HG03060 (cell line): ENCODE results near the gene CA9.
"Not testable (repeated sequence)": the region's sequence is repeated elsewhere in the genome, so short reads cannot be mapped to it uniquely, and the experiment has no call there.

Experiments used
- ATAC-seq: cut with Tn5 transposase; IDR thresholded peaks from one replicate; pipeline ENCODE4 v1.9.1; 2021; ENCODE audit warnings: low read depth, moderate number of reproducible peaks; ENCODE audit not compliant: unreplicated experiment

CA9 gene

DNA sequence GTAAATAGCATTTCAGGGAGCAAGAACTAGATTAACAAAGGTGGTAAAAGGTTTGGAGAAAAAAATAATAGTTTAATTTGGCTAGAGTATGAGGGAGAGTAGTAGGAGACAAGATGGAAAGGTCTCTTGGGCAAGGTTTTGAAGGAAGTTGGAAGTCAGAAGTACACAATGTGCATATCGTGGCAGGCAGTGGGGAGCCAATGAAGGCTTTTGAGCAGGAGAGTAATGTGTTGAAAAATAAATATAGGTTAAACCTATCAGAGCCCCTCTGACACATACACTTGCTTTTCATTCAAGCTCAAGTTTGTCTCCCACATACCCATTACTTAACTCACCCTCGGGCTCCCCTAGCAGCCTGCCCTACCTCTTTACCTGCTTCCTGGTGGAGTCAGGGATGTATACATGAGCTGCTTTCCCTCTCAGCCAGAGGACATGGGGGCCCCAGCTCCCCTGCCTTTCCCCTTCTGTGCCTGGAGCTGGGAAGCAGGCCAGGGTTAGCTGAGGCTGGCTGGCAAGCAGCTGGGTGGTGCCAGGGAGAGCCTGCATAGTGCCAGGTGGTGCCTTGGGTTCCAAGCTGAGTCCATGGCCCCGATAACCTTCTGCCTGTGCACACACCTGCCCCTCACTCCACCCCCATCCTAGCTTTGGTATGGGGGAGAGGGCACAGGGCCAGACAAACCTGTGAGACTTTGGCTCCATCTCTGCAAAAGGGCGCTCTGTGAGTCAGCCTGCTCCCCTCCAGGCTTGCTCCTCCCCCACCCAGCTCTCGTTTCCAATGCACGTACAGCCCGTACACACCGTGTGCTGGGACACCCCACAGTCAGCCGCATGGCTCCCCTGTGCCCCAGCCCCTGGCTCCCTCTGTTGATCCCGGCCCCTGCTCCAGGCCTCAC is at the start of gene CA9:
Gene CA9 (plus strand): TSS at position 797 of the 893 bp plus-strand sequence. CDS start 32 bp downstream, at position 829.
- no peak for ATAC-seq

DNA sequence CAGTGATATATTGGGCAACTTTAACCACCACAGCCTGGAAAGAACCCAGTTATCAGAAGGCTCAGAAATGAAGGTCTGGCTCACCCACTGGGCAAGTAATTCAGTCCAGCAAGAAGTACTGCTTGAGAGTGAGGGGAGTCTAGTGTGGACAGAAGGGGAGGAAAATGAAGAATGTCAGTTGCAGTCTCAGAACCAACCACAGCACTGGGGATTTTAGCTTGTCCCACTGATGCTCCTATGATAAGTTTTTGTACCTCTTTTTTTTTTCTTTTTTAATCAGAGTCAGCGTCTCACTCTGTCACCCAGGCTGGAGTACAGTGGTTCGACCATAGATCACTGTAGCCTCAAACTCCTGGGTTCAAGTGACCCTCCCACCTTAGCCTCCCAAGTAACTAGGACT is 46.2 kb upstream of the CA9 start:
- ATAC-seq = no peak

DNA sequence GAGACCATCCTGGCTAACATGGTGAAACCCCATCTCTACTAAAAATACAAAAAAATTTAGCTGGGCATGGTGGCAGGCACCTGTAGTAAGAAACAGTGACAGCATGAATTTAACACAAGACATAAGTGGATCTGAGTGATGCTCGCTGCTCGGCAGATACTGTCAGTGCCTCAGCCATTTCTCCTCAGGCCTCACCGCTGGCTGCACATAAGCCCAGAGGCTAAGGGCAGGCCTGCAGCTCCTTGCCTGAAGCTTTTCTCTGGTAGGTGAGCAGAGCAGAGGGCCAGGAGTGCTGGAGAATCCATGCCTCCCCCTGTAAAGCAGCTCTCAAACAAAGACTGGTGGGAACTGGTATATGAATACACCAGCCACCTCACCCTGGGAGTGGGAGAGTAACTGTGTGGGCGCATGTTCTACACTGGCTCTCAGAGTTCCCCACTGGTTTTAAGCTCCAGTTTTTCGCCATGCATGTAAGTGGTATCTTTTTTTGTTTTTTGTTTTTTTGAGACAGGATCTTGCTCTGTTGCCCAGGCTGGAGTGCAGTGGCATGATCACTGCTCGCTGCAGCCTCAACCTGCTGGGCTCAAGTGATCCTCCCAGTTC is 45.2 kb upstream of the CA9 start:
- ATAC-seq = no peak

DNA sequence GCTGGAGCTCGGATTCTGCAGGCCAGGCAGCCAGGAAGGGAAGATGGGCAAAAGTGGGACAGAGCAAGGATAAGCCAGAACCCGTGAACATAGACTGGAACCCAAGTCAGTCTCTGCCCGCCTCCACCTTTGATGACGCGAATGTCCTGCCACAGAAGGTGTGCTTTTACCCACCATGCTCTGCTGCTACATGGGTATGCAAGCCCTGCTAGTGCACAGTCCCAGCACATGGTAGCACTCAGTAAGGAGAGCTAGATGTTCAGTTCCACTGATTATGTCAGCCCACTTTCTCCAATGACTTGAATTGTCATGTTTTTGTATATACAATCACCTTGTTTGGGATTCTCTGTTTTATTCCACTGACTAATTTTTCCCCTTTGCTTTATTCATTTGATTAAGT is 44.1 kb upstream of the CA9 start:
- no peak for ATAC-seq

DNA sequence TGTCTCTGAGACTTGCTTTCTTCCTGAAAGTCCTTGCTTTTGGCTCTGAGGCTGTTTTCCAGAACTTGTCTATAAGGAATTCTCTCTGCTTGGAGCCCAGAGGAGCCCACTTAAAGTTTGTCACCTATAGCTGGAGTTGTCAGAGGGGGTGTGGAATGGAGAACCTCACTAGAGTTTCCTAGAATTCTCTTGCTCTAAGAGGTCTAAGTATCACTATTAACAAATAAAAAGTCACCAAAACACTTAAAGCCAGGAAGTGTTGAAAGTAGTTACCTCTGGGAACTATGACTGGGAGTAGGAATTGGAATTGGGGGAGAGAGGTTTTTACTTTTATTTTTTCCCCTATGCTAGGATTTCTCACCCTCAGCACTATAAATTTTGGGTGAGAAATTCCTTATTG is 38.0 kb upstream of the CA9 start:
- ATAC-seq = no peak

DNA sequence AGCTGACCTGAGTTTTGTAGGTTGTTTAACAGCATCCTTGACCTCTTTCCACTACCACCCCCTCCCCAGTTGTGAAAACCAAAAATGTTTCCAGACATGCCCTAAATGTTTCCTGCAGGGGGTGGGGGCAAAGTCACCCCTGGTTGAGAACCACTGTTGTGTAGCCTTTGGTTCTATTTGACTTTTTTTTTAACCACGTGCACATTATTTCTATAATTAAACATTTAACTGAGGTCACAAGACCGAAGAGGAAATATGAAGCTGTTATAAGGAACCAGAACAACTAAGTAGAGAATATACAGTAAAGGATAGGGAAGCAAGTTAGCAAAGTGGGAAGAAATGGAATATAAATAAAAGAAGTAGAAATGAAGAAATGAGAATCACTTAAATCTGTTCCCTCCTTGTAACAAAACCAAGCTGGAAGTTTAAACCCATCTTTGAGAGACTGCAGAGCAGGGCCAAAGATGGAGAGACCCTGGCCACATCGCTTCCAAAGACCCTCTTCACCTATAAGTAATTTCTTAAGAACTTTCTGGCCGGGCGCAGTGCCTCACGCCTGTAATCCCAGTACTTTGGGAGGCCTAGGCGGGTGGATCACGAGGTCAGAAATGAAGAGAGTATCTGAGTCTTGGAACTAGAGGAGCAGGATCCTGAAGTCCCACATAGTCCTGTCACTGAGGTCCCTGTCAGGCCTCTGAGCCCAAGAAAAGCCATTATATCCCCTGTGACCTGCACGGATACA is 37.4 kb upstream of the CA9 start:
- no peak for ATAC-seq

DNA sequence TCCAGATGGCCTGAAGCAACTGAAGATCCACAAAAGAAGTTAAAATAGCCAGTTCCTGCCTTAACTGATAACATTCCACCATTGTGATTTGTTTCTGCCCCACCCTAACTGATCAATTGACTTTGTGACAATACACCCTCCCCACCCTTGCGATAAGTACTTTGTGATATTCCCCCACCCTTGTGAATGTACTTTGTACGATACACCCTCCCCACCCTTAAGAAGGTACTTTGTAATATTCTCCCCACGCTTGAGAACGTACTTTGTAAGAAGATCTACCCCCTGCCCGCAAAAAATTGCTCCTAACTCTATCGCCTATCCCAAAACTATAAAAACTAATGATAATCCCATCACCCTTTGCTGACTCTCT is 36.9 kb upstream of the CA9 start:
- ATAC-seq = not testable (repeated sequence)

DNA sequence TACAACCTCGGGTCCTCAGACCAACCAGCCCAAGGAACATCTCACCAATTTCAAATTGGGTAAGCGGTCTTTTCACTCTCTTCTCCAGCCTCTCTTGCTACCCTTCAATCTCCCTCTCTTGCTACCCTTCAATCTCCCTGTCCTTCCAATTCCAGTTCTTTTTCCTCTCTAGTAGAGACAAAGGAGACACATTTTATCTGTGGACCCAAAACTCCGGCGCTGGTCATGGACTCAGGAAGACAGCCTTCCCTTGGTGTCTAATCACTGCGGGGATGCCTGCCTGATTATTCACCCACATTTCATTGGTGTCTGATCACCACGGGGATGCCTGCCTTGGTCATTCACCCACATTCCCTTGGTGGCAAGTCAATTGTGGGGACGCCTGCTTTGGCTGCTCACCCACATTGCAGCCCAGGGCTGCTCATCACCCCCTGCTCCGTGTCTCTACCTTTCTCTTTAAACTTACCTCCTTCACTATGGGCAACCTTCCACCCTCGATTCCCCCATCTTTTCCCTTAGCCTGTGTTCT is 36.2 kb upstream of the CA9 start:
- ATAC-seq = not testable (repeated sequence)

DNA sequence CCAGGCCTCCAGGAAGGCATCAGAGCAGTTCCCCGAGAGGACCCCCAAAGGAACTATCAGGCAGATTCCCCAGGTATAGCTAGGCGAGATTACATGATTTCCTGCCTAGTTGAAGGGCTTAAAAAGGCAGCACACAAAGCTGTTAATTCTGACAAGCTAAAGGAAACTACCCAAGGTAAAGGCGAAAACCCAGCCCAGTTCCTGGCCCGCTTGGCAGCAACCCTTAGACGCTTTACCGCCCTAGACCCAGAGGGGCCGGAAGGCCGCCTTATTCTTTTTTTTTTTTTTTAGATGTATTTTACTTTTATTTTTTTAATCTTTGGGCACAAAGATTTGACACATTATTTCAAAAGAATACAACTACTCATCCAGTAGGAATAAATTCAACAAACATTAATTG is 35.0 kb upstream of the CA9 start:
- not testable (repeated sequence) for ATAC-seq

DNA sequence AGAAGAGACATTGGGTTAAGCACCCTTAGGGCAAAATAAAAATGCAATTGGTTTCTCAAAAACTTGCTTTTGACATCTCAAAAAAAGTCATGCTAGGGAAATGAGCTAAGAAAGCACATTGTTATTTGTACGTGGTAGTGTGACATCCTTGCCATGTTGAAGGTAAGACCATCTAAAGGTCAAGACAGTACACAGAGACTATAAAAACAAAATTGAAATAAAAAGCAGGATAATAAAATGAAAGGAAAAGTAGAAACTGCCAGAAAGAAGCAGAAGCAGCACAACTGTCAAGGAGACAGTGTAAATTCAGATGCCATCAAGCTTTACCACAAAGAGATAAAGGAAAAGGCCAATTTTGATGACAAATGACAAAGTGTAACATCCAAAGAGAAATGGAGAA is 34.5 kb upstream of the CA9 start:
- ATAC-seq = not testable (repeated sequence)

DNA sequence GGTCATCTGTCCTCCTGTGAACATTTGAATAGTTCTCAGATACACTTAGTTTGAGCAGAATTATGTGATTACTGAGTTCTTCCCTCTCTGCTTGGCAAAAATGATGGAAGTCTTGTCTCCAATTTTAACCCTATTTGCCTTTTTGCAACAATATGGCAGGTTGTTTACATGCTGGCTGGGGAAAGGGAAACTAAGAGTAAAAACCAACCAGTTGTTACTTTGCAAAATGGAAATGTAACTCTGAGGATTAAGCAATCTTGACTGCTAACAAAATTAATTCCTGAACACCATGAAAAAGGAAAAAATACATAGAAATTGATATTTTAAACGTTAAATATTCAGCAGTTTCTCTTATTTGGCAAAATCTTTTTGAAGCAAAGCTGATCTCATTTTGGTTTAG is 34.1 kb upstream of the CA9 start:
- ATAC-seq = no peak

DNA sequence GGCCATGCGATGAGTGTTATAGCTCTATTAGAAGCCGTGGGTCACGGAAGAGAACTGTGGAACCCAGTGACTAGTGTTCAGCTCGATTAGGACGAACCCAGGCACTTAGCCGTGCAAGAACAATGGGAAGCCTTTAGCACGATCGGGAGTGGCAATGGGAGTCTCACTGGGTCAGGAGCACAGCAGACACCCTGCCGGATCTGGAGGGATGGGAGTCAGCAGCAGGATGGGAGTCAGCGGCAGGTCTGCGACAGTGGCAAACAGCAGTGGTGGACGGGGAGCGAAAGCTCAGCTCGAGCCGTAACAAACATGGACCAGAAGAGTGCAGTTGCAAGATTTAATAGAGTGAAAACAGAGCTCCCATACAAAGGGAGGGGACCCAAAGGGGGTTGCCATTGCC is 33.3 kb upstream of the CA9 start:
- ATAC-seq = not testable (repeated sequence)

DNA sequence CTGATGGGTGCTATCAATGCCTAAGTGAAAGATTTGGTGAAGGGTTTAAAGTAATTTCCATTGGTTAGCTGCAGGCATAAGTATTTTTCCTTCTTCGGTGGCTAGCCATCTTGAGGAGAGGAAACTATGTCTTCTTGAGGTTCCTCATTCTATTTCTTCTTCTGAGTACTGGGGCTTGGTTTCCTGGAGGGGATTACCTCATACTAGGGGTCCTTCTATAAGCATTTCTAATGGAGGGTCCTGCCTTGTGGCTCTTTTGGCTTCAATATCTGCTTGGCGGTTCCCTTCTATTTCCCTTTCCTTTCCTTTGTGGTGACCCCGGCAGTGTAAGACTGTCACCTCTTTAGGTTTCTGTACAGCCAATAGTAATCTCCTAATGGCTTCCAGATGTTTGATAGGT is 32.2 kb upstream of the CA9 start:
- ATAC-seq = not testable (repeated sequence)

DNA sequence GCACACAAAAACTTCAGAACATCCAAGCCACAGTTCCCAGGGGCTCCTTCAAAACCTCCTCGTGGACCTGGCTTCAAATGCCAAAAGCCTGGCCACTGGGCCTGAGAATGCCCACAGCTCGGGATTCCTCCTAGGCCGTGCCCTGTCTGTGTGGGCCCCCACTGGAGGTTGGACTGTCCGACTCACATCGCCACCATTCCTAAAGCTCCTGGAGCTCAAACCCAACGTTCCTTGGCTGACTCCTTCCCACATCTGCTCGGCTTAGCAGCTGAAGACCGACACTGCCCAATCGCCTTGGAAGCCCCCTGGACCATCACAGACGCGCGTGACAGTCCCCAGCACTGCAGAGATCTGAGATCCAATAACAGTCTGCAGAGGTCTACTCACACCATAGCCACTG is 30.7 kb upstream of the CA9 start:
- ATAC-seq = no peak

DNA sequence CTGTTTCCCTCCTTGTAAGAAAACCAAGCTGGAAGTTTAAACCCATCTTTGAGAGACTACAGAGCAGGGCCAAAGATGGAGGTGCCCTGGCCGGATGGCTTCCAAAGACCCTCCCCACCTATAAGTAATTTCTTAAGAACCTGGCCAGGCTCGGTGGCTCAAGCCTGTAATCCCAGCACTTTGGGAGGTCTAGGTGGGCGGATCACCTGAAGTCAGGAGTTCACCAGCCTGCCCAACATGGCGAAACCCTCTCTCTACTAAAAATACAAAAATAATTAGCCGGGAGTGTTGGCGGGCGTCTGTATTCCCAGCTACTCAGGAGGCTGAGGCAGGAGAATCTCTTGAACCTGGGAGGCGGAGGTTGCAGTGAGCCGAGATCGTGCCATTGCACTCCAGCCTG is 28.0 kb upstream of the CA9 start:
- not testable (repeated sequence) for ATAC-seq

DNA sequence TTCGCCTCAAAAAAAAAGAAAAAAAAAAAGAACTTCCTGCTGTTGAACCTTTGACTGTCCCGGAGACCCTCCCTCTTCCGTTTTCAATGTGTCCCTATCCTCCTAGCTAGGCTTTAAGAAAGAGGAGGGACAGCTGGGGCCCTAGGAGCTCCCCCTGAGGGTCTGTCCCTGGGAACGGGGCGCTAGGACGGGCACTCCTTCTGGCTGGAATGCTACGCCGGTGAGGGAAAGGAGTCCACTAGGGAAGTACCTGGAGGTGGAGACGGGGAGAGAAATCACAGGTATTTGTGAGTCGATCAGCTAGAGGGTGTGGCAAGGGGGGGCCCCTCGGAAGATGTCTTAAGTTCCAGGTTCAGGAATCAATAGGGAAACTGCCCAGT is 27.6 kb upstream of the CA9 start:
- ATAC-seq = no peak

DNA sequence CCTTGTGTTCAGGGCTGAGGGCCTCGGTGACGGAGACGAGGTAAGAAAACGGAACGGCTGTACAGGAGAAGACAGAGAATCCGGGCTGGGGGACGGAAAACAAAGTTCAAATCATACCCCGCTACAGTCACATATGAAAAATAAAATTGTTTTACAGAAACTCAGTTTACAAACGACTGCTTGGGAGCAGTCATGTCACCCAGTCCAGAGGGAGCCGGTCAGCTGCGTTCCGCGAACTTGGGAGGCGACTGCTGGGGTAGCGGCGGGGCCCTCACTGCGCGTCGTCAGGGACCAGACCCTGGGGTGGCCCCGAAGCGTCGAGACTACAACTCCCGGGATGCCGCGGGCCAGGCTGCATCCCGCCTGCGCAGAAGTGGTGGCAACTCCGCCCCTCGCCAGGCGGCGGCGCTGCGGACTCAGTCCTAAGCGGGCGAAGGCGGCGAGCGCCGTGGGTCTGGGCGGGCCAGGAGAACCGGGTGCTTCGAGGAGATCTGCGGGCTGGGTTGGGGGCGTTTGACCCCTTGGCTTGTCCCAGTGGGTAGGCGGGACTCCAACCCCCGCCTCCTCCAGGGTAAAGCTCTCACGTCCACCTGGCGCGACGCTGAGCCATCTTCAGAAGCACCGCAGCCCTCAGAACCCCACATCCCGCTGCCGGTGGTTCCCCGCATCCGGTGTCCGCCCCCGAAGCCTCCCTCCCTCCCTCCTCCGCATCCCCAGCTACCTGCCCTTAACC is 27.0 kb upstream of the CA9 start:
- ATAC-seq = peak; percentile 80

DNA sequence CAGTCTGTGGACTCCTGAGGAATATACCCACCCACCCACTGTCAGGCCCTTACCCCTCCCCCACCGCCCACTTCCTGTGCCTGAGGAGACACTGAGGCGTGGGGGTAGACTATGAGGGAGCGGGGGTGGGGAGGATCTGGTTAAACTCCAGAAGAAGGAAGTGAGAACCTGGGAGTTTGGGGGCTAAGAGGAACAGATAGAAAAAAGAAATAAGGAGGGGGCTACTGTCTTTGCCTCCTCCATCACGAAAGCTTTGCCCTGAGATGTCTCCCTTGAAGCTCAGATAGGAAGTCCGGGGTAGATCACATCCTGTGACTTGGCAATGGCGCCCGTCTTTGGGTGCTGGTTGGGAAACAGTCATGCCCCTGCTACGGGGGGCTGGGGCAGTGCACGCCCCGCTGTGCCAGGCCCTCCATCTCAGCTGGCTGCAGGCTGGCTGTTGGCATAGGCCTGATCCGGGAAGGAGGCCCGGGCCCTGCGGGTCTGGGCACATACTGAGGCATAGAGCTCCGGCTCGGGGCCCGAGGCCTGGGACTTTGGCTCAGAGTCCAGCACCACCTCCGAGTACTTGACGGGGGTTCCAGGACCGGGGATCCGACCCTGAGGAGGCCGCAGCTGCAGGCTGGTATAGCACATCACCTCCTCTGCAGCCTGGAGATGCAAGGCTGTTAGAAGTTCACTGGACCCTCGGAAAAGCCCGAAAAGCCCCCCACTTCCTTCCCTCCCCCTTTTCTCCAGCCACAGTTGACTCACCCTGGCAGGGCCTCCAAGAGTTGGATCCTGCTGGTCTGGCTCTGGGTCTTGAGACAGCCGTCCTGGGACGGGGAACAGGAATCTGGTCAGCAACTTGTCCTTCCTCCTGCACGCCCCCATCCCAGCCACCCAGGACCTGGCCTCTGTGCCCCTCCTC is 24.0 kb upstream of the CA9 start:
- no peak for ATAC-seq

DNA sequence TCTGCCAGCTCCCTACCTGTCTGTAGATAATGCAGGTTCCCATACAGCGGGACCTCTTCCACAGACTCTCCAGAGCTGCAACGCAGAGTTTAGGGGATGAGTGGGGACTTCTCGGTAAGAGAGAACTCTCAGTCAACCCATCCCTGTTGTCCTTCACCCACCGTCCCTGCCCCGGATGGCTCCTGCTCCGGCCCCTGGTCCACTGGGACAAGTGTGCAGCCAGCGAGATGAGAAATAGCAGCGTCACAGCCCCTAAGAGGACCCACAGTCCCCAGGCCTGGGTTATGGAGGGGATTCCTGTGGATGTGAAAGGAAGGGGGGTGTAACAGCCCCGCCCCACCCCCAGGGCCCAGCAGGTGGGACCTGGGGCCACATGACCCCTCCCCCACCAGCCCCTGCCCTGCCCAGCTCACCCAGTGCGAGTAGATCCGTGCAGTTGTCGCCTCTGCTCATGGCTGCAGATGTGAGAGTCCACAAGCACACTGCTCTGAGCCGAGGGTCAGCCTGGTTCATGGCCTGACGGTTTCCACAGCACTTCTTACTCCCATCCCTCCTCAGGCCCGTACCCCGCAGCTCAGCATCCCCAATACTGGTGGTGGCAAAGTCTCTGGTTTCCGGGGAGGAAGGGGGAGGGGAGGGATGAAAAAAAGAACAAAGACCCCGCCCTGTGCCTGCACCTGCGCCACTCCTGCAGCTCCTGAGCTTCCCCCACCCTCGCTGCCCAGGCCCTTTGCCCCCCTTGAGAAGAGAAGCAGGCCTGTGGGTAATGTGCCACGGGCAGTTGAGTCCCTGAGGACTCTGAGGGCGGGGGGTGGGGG is 23.2 kb upstream of the CA9 start, which contains the start of gene SIT1:
Gene SIT1 (minus strand): TSS at position 591 of the 818 bp plus-strand sequence. CDS start 78 bp downstream, at position 513.
- no peak for ATAC-seq
